ENCODE measurements around the gene DMXL1.
A peak's percentile ranks its signal among the peaks of the same experiment; 100 is the strongest.

Gene DMXL1

DNA sequence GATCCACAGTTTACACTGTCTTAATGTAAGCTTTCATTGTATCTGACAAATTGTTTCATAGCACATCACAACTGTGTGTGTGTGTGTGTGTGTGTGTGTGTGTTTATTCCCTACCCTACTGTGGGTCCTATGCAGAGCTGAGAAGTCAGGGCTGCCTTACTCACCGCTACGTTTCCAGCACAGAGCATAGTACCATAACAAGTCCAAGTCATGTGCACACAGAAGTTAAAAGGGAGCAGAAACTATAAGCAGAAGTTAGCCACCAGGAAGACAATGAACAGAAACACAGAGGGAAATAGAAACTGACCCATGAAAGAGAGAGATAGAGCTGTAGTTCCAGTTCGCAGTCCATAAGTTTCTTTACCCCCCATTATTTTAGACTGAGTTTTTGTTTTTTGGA, 38.2 kb upstream of the DMXL1 start:
- Histone ChIP-seq H3K4me3 (IDR thresholded peaks at IDR 0.05; ENCODE audit: insufficient read depth, low read depth, low read length) (no peak overlapping the region), H3K27ac (no peak overlapping the region), H3K4me1 (ENCODE audit: low read depth, poor library complexity, severe bottlenecking) (peaks cover 31% of the 10 kb centered on the region), H3K27me3 (ENCODE audit: insufficient read depth, low read depth) (no peaks in the 10 kb centered on the region), H3K9ac (no peak overlapping the region), H2AFZ (ENCODE audit: low read depth) (no peak overlapping the region), H4K20me1 (ENCODE audit: insufficient read depth) (no peaks in the 10 kb centered on the region), H3K4me2 (peak overlapping the region; percentile 30; the same call in 1 of the 2 replicates), H3K36me3 (ENCODE audit: insufficient read depth) (no peaks in the 10 kb centered on the region), H3K79me2 (ENCODE audit: insufficient read depth, low read depth) (no peaks in the 10 kb centered on the region)
- no peak for TF ChIP-seq CTCF (conservative IDR thresholded peaks at IDR 0.05; ENCODE audit: low read depth, low read length)

DNA sequence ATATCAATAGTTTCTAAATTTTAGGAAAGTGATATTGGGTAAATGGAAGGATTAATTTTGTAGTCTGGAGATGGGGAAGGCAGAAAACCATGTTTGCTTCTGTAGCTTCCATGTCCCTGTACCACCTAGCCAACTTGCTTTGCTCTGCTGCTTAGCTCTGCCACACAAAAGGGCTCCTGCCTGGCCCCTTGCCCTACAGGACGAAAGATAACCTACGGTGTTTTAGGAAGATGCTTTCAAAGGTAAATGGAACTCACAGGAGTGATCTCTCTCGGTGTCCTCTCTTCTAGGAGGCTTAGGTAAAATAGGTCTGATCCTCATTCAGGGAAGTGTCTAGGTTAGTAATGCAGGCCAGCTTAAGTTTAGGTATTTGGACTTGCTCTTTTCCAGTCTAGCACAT, 37.8 kb upstream of the DMXL1 start:
- Histone ChIP-seq H3K27ac (no peak overlapping the region), H3K4me2 (peak overlapping the region; percentile 30; the same call in 1 of the 2 replicates), H3K79me2 (ENCODE audit: insufficient read depth, low read depth) (no peaks in the 10 kb centered on the region), H3K4me3 (IDR thresholded peaks at IDR 0.05; ENCODE audit: insufficient read depth, low read depth, low read length) (no peak overlapping the region), H3K27me3 (ENCODE audit: insufficient read depth, low read depth) (no peaks in the 10 kb centered on the region), H3K36me3 (ENCODE audit: insufficient read depth) (no peaks in the 10 kb centered on the region), H3K9ac (no peak overlapping the region), H4K20me1 (ENCODE audit: insufficient read depth) (no peaks in the 10 kb centered on the region), H2AFZ (ENCODE audit: low read depth) (no peak overlapping the region), H3K4me1 (ENCODE audit: low read depth, poor library complexity, severe bottlenecking) (peaks cover 31% of the 10 kb centered on the region)
- no peak for TF ChIP-seq CTCF (conservative IDR thresholded peaks at IDR 0.05; ENCODE audit: low read depth, low read length)

- Histone ChIP-seq H3K36me3 (ENCODE audit: insufficient read depth) (no peaks in the 10 kb centered on the region), H3K27me3 (ENCODE audit: insufficient read depth, low read depth) (no peaks in the 10 kb centered on the region), H3K79me2 (ENCODE audit: insufficient read depth, low read depth) (no peaks in the 10 kb centered on the region), H4K20me1 (ENCODE audit: insufficient read depth) (no peaks in the 10 kb centered on the region), H2AFZ (ENCODE audit: low read depth) (no peak overlapping the region), H3K27ac (no peak overlapping the region), H3K4me3 (IDR thresholded peaks at IDR 0.05; ENCODE audit: insufficient read depth, low read depth, low read length) (no peak overlapping the region), H3K4me2 (no peak overlapping the region), H3K4me1 (ENCODE audit: low read depth, poor library complexity, severe bottlenecking) (peaks cover 18% of the 10 kb centered on the region), H3K9ac (no peak overlapping the region)
- no peak for TF ChIP-seq CTCF (conservative IDR thresholded peaks at IDR 0.05; ENCODE audit: low read depth, low read length)
Observed at GRCh38 chr5:119036101-119036762, 34.7 kb upstream of the DMXL1 start.

- Histone ChIP-seq H3K9ac (no peak overlapping the region), H3K27ac (no peak overlapping the region), H3K27me3 (ENCODE audit: insufficient read depth, low read depth) (no peaks in the 10 kb centered on the region), H3K4me3 (IDR thresholded peaks at IDR 0.05; ENCODE audit: insufficient read depth, low read depth, low read length) (no peak overlapping the region), H2AFZ (ENCODE audit: low read depth) (no peak overlapping the region), H3K4me2 (no peak overlapping the region), H3K4me1 (ENCODE audit: low read depth, poor library complexity, severe bottlenecking) (peaks cover 3% of the 10 kb centered on the region), H3K36me3 (ENCODE audit: insufficient read depth) (no peaks in the 10 kb centered on the region), H4K20me1 (ENCODE audit: insufficient read depth) (no peaks in the 10 kb centered on the region), H3K79me2 (ENCODE audit: insufficient read depth, low read depth) (no peaks in the 10 kb centered on the region)
- no peak for TF ChIP-seq CTCF (conservative IDR thresholded peaks at IDR 0.05; ENCODE audit: low read depth, low read length)
Observed at GRCh38 chr5:119037496-119038215, 33.2 kb upstream of the DMXL1 start.

Data from KMS-11 (cell line).